ENCODE results near the gene MYH16.

DNA sequence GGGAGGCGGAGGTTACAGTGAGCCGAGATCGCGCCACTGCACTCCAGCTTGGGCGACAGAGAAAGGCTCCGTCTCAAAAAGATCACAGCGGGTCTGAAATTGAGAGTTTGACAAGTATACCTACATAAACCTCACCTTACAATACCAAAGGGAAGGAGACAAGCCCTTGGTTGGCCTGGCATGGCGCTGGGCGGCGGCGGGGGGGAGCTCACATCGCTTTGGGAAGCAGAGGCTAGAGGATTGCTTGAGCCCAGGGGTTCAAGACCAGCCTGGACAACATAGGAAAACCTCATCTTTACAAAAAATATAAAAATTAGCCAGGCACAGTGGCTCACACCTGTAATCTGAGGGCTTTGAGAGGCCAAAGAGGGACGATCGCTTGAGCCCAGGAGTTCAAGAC, 51.9 kb downstream of the MYH16 start:
- TF ChIP-seq, protein P1, sequence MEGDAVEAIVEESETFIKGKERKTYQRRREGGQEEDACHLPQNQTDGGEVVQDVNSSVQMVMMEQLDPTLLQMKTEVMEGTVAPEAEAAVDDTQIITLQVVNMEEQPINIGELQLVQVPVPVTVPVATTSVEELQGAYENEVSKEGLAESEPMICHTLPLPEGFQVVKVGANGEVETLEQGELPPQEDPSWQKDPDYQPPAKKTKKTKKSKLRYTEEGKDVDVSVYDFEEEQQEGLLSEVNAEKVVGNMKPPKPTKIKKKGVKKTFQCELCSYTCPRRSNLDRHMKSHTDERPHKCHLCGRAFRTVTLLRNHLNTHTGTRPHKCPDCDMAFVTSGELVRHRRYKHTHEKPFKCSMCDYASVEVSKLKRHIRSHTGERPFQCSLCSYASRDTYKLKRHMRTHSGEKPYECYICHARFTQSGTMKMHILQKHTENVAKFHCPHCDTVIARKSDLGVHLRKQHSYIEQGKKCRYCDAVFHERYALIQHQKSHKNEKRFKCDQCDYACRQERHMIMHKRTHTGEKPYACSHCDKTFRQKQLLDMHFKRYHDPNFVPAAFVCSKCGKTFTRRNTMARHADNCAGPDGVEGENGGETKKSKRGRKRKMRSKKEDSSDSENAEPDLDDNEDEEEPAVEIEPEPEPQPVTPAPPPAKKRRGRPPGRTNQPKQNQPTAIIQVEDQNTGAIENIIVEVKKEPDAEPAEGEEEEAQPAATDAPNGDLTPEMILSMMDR (IDR thresholded peaks at IDR 0.05), result no peak
- TF ChIP-seq POLR2A (IDR thresholded peaks at IDR 0.05), result no peak

Data from adrenal gland (tissue), 5 donors.